PC-9 (cell line): ENCODE results near the gene SORBS1. TPM values are rescaled to one million over a fixed set of nuclear protein-coding genes. Genes with fewer than 3 reads are reported as not detected.

Experiments used
- BruUV-seq: library from RNA; stranded (reverse); fragments of 400-500 nt; replicated peaks from 2 replicates; lab custom pipeline; 2021; lab: Mats Ljungman, UMichigan
- CTCF ChIA-PET: fragments of 300-600 bp; sonication (Branson Sonifier 250); formaldehyde crosslinking; loops from one replicate; lab custom pipeline; 2022; ENCODE audit warnings: antibody characterized with exemption; lab: Charles Lee
- POLR2A ChIA-PET: fragments of 300-600 bp; sonication (Branson Sonifier 250); formaldehyde crosslinking; loops from one replicate; lab custom pipeline; 2022; ENCODE audit warnings: antibody characterized with exemption; ENCODE audit not compliant: unreplicated experiment; lab: Charles Lee
- DNase-seq, 2 experiments: peaks; one replicate each; pipeline versions ENCODE4 v3.0.0 to v3.0.0-alpha.2; 2015 to 2022; ENCODE audit warnings: mixed read lengths in 1 of 2
- H2AFZ ChIP-seq: fragments of 200-600 bp; sonication (generic); 2 replicates; pipeline ENCODE4 v1.8.1; 2017; ENCODE audit warnings: antibody characterized with exemption
- H3F3A ChIP-seq: fragments of 200-600 bp; sonication (generic); 2 replicates; pipeline ENCODE4 v1.8.1; 2017; ENCODE audit warnings: antibody characterized with exemption, mild to moderate bottlenecking, low read depth; ENCODE audit not compliant: insufficient read depth
- H3K27ac ChIP-seq: fragments of 200-600 bp; sonication (generic); 2 replicates; pipeline ENCODE4 v1.6.1; 2016; ENCODE audit warnings: mixed run types
- H3K27me3 ChIP-seq: fragments of 200-600 bp; sonication (generic); 2 replicates; pipeline ENCODE4 v1.6.1; 2016; ENCODE audit warnings: low read depth, mixed run types; ENCODE audit not compliant: insufficient read depth
- H3K36me3 ChIP-seq: fragments of 200-600 bp; sonication (generic); 2 replicates; pipeline ENCODE4 v1.6.1; 2016; ENCODE audit warnings: low read depth, mixed run types
- H3K4me1 ChIP-seq: fragments of 200-600 bp; sonication (generic); replicated peaks from 2 replicates; pipeline ENCODE4 v1.6.1; 2016; ENCODE audit warnings: mixed run types; ENCODE audit not compliant: insufficient read depth
- H3K4me2 ChIP-seq: fragments of 200-600 bp; sonication (generic); 2 replicates; pipeline ENCODE4 v1.6.1; 2017; ENCODE audit warnings: mixed run types
- H3K4me3 ChIP-seq: fragments of 200-600 bp; sonication (generic); 2 replicates; pipeline ENCODE4 v1.6.1; 2016; ENCODE audit warnings: mixed run types
- H3K79me2 ChIP-seq: fragments of 200-600 bp; sonication (generic); 2 replicates; pipeline ENCODE4 v1.6.1; 2017; ENCODE audit warnings: low read depth, mixed run types
- H3K9me2 ChIP-seq: fragments of 200-600 bp; sonication (generic); 2 replicates; pipeline ENCODE4 v1.8.1; 2017; ENCODE audit warnings: mild to moderate bottlenecking; ENCODE audit not compliant: insufficient read depth
- H3K9me3 ChIP-seq: fragments of 200-600 bp; sonication (generic); 2 replicates; pipeline ENCODE4 v1.8.1; 2016; ENCODE audit warnings: low read depth; ENCODE audit not compliant: insufficient read depth
- H4K20me1 ChIP-seq: fragments of 200-600 bp; sonication (generic); 2 replicates; pipeline ENCODE4 v1.8.1; 2017; ENCODE audit not compliant: insufficient read depth
- CTCF ChIP-seq: fragments of 200-600 bp; sonication (generic); conservative IDR thresholded peaks from 2 replicates; pipeline ENCODE4 v1.6.1; 2017; ENCODE audit warnings: mixed run types, antibody characterized with exemption, mild to moderate bottlenecking, moderate library complexity
- EZH2 ChIP-seq: fragments of 200-600 bp; sonication (generic); IDR thresholded peaks from 2 replicates; pipeline ENCODE4 v1.8.0; 2017; ENCODE audit warnings: antibody characterized with exemption, low read depth
- intact Hi-C: fragments of 100-400 bp; cut with micrococcal nuclease; formaldehyde crosslinking; loops from one replicate; pipeline ENCODE4 v1.10.0; 2022; ENCODE audit not compliant: unreplicated experiment
- total RNA-seq: library from RNA; stranded (reverse); gene quantifications from 2 replicates; pipeline ENCODE4 v1.2.3, GENCODE V29; 2021

The SORBS1 gene
- total RNA-seq, 1 experiment from 2014 or later: 5.0 TPM

GRCh38 chr10:95416270-95416669 is 144.9 kb downstream of the SORBS1 start:
- H3K4me3 ChIP-seq: no peak overlapping the region
- ChIA-PET CTCF (no interaction called here), POLR2A (no interaction called here)
- no peak overlapping the region for H3K27ac ChIP-seq
- no peak for TF ChIP-seq CTCF
- TF ChIP-seq EZH2: no peak
- H4K20me1 ChIP-seq: no peaks in the 10 kb centered on the region
- no peak overlapping the region for H3K4me2 ChIP-seq
- H2AFZ ChIP-seq: no peak overlapping the region
- no peaks in the 10 kb centered on the region for H3K36me3 ChIP-seq
- no peaks in the 10 kb centered on the region for H3K79me2 ChIP-seq
- no peaks in the 10 kb centered on the region for H3K4me1 ChIP-seq
- H3F3A ChIP-seq: no peaks in the 10 kb centered on the region
- H3K27me3 ChIP-seq: no peaks in the 10 kb centered on the region
- DNase-seq: no peak
- H3K9me2 ChIP-seq: no peaks in the 10 kb centered on the region
- intact Hi-C loops: no loop called here
- no peaks in the 10 kb centered on the region for H3K9me3 ChIP-seq
- BruUV-seq: no TSS peak

GRCh38 chr10:95415621-95416031 is 145.5 kb downstream of the SORBS1 start:
- no peak overlapping the region for H3K4me2 ChIP-seq
- no peaks in the 10 kb centered on the region for H3K9me2 ChIP-seq
- H3K9me3 ChIP-seq: no peaks in the 10 kb centered on the region
- no peaks in the 10 kb centered on the region for H3K79me2 ChIP-seq
- POLR2A ChIA-PET: no interaction called here
- H3K4me3 ChIP-seq: no peak overlapping the region
- H3K27me3 ChIP-seq: no peaks in the 10 kb centered on the region
- peaks cover 5% of the 10 kb centered on the region; the same call in 1 of the 2 replicates for H3K4me1 ChIP-seq
- no peaks in the 10 kb centered on the region for H3K36me3 ChIP-seq
- DNase-seq: no peak
- TF ChIP-seq EZH2: no peak
- TF ChIP-seq CTCF: no peak
- intact Hi-C loops: no loop called here
- H3F3A ChIP-seq: no peaks in the 10 kb centered on the region; the same call in 1 of the 2 replicates
- CTCF ChIA-PET: no interaction called here
- H3K27ac ChIP-seq: no peak overlapping the region
- no peaks in the 10 kb centered on the region for H4K20me1 ChIP-seq
- no peak overlapping the region for H2AFZ ChIP-seq
- BruUV-seq: no TSS peak

GRCh38 chr10:95414844-95415485 is 146.2 kb downstream of the SORBS1 start:
- no peaks in the 10 kb centered on the region for H3K27me3 ChIP-seq
- no peaks in the 10 kb centered on the region for H3K36me3 ChIP-seq
- DNase-seq: no peak
- H3K9me3 ChIP-seq: no peaks in the 10 kb centered on the region
- H3K4me1 ChIP-seq: peaks cover 12% of the 10 kb centered on the region
- no TSS peak for BruUV-seq
- CTCF ChIA-PET: no interaction called here
- H4K20me1 ChIP-seq: no peaks in the 10 kb centered on the region
- intact Hi-C loops: no loop called here
- POLR2A ChIA-PET: no interaction called here
- H3K4me3 ChIP-seq: no peak overlapping the region
- no peak overlapping the region for H3K4me2 ChIP-seq
- no peak for TF ChIP-seq EZH2
- TF ChIP-seq CTCF: no peak
- no peaks in the 10 kb centered on the region for H3K79me2 ChIP-seq
- H3K9me2 ChIP-seq: no peaks in the 10 kb centered on the region
- H2AFZ ChIP-seq: no peak overlapping the region
- H3F3A ChIP-seq: peaks cover 6% of the 10 kb centered on the region; the same call in 1 of the 2 replicates
- no peak overlapping the region for H3K27ac ChIP-seq
